Muscle layer of duodenum (tissue), 2 donors: ENCODE data around the gene CAMK2N1.

Experiments
- H3K27ac ChIP-seq: one replicate; pipeline ENCODE4 v1.7.0; 2013; ENCODE audit warnings: mild to moderate bottlenecking, low read length
- H3K27me3 ChIP-seq: one replicate; pipeline ENCODE4 v1.7.0; 2013; ENCODE audit warnings: low read depth, mild to moderate bottlenecking, control low read depth, low read length
- H3K36me3 ChIP-seq, 2 donors: one replicate each; pipeline ENCODE4 v1.7.0; 2013; ENCODE audit warnings: low read length in 2 of 2, control low read depth in 1 of 2, mild to moderate bottlenecking in 1 of 2; ENCODE audit not compliant: insufficient read depth in 2 of 2, control insufficient read depth in 1 of 2
- H3K4me1 ChIP-seq, 2 donors: one replicate each; pipeline ENCODE4 v1.7.0; 2013; ENCODE audit warnings: low read length in 2 of 2, mild to moderate bottlenecking in 2 of 2, control low read depth in 1 of 2, moderate library complexity in 1 of 2; ENCODE audit not compliant: insufficient read depth in 2 of 2, control insufficient read depth in 1 of 2
- H3K4me3 ChIP-seq, 2 donors: one replicate each; pipeline ENCODE4 v1.7.0; 2013; ENCODE audit warnings: low read length in 2 of 2, low read depth in 1 of 2, mild to moderate bottlenecking in 1 of 2
- H3K9me3 ChIP-seq, 2 donors: one replicate each; pipeline ENCODE4 v1.7.0; 2013; ENCODE audit warnings: low read length in 2 of 2, control low read depth in 1 of 2, mild to moderate bottlenecking in 1 of 2; ENCODE audit not compliant: control insufficient read depth in 1 of 2
- donor health status: healthy.

CAMK2N1 gene

GRCh38 chr1:20474996-20475395 lies 11.0 kb downstream of the CAMK2N1 start:
- Histone ChIP-seq H3K4me3 (no peak overlapping the region), H3K36me3 (no peaks in the 10 kb centered on the region), H3K9me3 (no peaks in the 10 kb centered on the region), H3K4me1 (peaks cover 8 to 30% of the 10 kb centered on the region in 2 donors), H3K27ac (no peak overlapping the region), H3K27me3 (no peaks in the 10 kb centered on the region)

GRCh38 chr1:20474333-20474975 lies 11.6 kb downstream of the CAMK2N1 start:
- H3K27me3 ChIP-seq: no peaks in the 10 kb centered on the region
- H3K27ac ChIP-seq: no peak overlapping the region
- H3K4me3 ChIP-seq: no peak overlapping the region
- H3K4me1 ChIP-seq: peaks cover 8 to 30% of the 10 kb centered on the region in 2 donors
- H3K36me3 ChIP-seq: no peaks in the 10 kb centered on the region
- no peaks in the 10 kb centered on the region for H3K9me3 ChIP-seq

DNA sequence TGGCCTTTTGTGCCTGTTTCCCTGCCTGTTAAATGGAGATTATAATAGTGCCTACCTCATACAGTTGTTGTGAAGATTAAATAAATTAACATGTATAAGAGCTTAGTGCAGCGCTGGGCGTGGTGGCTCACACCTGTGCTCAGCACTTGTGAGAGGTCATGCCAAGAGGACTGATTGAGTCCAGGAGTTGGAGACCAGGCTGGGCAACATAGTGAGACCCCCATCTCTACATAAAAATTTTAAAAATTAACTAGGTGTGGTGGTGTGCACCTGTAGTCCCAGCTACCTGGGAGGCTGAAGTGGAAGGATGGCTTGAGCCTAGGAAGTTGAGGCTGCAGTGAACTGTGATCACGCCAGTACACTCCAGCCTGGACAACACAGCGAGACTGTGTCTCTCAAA lies 12.1 kb downstream of the CAMK2N1 start:
- Histone ChIP-seq H3K4me1 (peaks cover 8 to 29% of the 10 kb centered on the region in 2 donors), H3K9me3 (no peaks in the 10 kb centered on the region), H3K27ac (no peak overlapping the region), H3K36me3 (no peaks in the 10 kb centered on the region), H3K4me3 (no peak overlapping the region), H3K27me3 (no peaks in the 10 kb centered on the region)

DNA sequence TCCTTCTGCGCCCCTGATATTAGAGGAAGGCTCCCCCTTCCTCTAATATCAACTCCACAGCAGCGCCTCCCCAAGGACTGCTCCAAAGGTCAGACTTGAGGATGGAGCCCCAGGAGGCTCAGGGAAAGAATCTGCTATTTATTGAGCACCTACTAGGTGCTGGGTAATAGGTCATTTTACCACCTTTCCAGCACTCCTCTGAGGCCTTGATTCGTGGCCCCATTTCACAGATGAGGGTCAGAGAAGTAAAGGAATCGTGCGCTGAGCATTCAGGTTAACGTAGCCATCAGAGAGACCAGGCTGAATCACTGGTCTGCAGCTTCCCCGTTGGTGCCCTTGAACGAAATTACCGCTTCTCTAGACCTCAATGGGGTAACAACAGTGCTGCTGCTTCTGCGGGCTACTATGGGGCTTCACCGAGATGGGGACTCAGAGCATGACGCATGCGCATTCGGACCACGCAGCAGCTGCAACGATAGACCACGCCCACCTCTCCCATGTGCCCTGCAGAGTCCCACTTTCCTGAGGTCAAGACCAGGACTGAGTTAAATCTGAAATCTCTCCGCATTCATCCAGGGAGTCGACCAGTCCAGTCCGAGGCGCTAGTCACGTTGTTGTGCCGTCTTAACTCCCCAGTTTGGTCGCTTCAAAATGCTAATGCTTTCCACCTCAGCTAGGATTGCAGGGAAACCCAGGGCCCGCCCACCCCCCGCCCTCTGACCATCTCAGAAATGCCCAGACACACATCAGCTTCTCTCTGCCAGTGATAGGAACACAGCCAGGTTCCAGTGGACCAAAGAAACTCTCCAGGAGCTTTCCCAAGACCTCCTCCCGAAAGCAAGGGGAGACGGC lies 12.9 kb downstream of the CAMK2N1 start:
- H3K4me1 ChIP-seq: peaks cover 7 to 21% of the 10 kb centered on the region in 2 donors
- H3K4me3 ChIP-seq: no peak overlapping the region
- no peaks in the 10 kb centered on the region for H3K36me3 ChIP-seq
- no peaks in the 10 kb centered on the region for H3K27me3 ChIP-seq
- no peak overlapping the region for H3K27ac ChIP-seq
- no peaks in the 10 kb centered on the region for H3K9me3 ChIP-seq

GRCh38 chr1:20472121-20472520 lies 13.9 kb downstream of the CAMK2N1 start:
- Histone ChIP-seq H3K4me3 (no peak overlapping the region), H3K9me3 (no peaks in the 10 kb centered on the region), H3K27ac (no peak overlapping the region), H3K27me3 (no peaks in the 10 kb centered on the region), H3K36me3 (no peaks in the 10 kb centered on the region), H3K4me1 (peaks cover 5 to 12% of the 10 kb centered on the region in 2 donors)

DNA sequence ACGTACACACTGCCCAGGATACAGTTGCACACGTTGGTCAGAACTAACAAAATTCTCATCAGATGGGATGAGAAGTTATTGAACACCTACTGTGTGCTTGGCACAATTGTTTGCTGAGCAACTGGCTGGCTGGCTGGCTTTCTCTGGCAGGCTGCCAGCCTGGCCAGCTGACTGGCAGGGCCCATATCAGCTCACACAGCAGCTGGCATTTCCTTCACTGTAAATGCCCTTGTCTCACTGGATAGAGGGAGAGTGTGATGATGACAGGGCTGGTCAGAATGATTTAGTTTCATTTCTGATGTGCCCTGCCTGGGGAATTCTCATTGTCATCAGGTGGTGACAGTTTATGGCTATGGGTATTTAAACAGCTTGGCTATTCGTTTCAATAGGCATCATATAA lies 15.8 kb downstream of the CAMK2N1 start:
- no peaks in the 10 kb centered on the region for H3K36me3 ChIP-seq
- no peaks in the 10 kb centered on the region for H3K4me1 ChIP-seq
- H3K4me3 ChIP-seq: no peak overlapping the region
- no peaks in the 10 kb centered on the region for H3K9me3 ChIP-seq
- no peaks in the 10 kb centered on the region for H3K27me3 ChIP-seq
- H3K27ac ChIP-seq: no peak overlapping the region

GRCh38 chr1:20469406-20470076 lies 16.5 kb downstream of the CAMK2N1 start:
- no peak overlapping the region for H3K4me3 ChIP-seq
- H3K9me3 ChIP-seq: no peaks in the 10 kb centered on the region
- no peak overlapping the region for H3K27ac ChIP-seq
- no peaks in the 10 kb centered on the region for H3K36me3 ChIP-seq
- no peaks in the 10 kb centered on the region for H3K4me1 ChIP-seq
- no peaks in the 10 kb centered on the region for H3K27me3 ChIP-seq

GRCh38 chr1:20466273-20466672 lies 19.7 kb downstream of the CAMK2N1 start:
- H3K27me3 ChIP-seq: no peaks in the 10 kb centered on the region

GRCh38 chr1:20465187-20465586 lies 20.8 kb downstream of the CAMK2N1 start:
- no peak overlapping the region for H3K27ac ChIP-seq
- H3K27me3 ChIP-seq: no peaks in the 10 kb centered on the region
- H3K4me1 ChIP-seq: no peaks in the 10 kb centered on the region
- H3K36me3 ChIP-seq: no peaks in the 10 kb centered on the region
- H3K4me3 ChIP-seq: no peak overlapping the region
- peaks cover 0 to 3% of the 10 kb centered on the region in 2 donors for H3K9me3 ChIP-seq

More at GRCh38 chr1:20466273-20466672, 19.7 kb downstream of the CAMK2N1 start:
- H3K4me1 ChIP-seq: no peaks in the 10 kb centered on the region
- H3K4me3 ChIP-seq: no peak overlapping the region
- no peaks in the 10 kb centered on the region for H3K36me3 ChIP-seq
- no peak overlapping the region for H3K27ac ChIP-seq
- peaks cover 0 to 3% of the 10 kb centered on the region in 2 donors for H3K9me3 ChIP-seq

GRCh38 chr1:20463502-20463901 lies 22.5 kb downstream of the CAMK2N1 start:
- H3K4me1 ChIP-seq: no peaks in the 10 kb centered on the region
- H3K9me3 ChIP-seq: peaks cover 0 to 3% of the 10 kb centered on the region in 2 donors
- no peak overlapping the region for H3K4me3 ChIP-seq
- H3K27ac ChIP-seq: no peak overlapping the region
- no peaks in the 10 kb centered on the region for H3K27me3 ChIP-seq
- no peaks in the 10 kb centered on the region for H3K36me3 ChIP-seq

DNA sequence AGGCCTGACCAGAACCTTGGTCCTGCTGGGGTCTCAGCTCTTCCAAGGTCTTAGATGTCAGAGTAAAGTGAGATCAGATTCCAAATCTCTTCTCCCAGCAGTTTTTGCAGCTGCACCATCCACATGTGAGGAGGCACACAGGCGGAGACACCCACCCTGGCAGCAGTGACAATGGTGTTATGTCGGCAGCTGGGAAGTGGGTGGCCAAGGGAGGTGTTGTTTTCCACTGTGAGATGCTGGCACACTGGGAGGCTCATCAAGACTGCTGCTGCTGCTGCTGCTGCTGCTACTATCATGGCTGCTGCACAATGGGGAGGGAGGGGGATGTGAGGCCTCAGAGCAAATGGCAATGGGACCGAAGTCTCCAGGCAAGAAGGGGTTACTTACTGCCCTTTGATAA lies 23.6 kb downstream of the CAMK2N1 start:
- no peak overlapping the region for H3K27ac ChIP-seq
- no peaks in the 10 kb centered on the region for H3K27me3 ChIP-seq
- peaks cover 0 to 3% of the 10 kb centered on the region in 2 donors for H3K9me3 ChIP-seq
- no peaks in the 10 kb centered on the region for H3K36me3 ChIP-seq
- H3K4me3 ChIP-seq: no peak overlapping the region
- H3K4me1 ChIP-seq: no peaks in the 10 kb centered on the region
